HepG2 (cell line): ENCODE data around the gene EPB41L2.

Source experiments
- CTCF ChIP-seq: sonication (generic); formaldehyde crosslinking; IDR thresholded peaks from 2 replicates; pipeline ENCODE4 v1.5.0; 2020; ENCODE audit warnings: mild to moderate bottlenecking, missing genetic modification reagents, moderate library complexity
- EZH2 ChIP-seq: conservative IDR thresholded peaks from 2 replicates; pipeline ENCODE4 v1.6.1; 2012; ENCODE audit warnings: mild to moderate bottlenecking, low read depth, low read length, moderate library complexity

- TF ChIP-seq CTCF (CRISPR knock-in tag) (no peak), EZH2 (no peak)
Observed at GRCh38 chr6:130859161-130859867, 203.7 kb downstream of the EPB41L2 start.
